Ectodermal cell (in vitro differentiated cells): ENCODE measurements around the gene AOC3.

Experiments used
- H3K27ac ChIP-seq: 2 replicates; pipeline ENCODE4 v1.7.0; 2013; ENCODE audit warnings: mild to moderate bottlenecking, low read depth, low read length; ENCODE audit not compliant: insufficient read depth, poor library complexity, severe bottlenecking
- H3K27me3 ChIP-seq: 2 replicates; pipeline ENCODE4 v1.7.0; 2013; ENCODE audit warnings: mild to moderate bottlenecking, low read length; ENCODE audit not compliant: insufficient read depth, control insufficient read depth, poor library complexity, severe bottlenecking
- H3K36me3 ChIP-seq: one replicate; pipeline ENCODE4 v1.7.0; 2013; ENCODE audit warnings: low read length; ENCODE audit not compliant: control insufficient read depth, insufficient read depth
- H3K4me1 ChIP-seq: one replicate; pipeline ENCODE4 v1.7.0; 2013; ENCODE audit warnings: low read length; ENCODE audit not compliant: control insufficient read depth, insufficient read depth
- H3K4me3 ChIP-seq: 2 replicates; pipeline ENCODE4 v1.7.0; 2013; ENCODE audit warnings: low read depth, low read length, control low read depth; ENCODE audit not compliant: insufficient read depth
- H3K9me3 ChIP-seq: 2 replicates; pipeline ENCODE4 v1.7.0; 2013; ENCODE audit warnings: mild to moderate bottlenecking, low read length, moderate library complexity; ENCODE audit not compliant: control insufficient read depth
- WGBS, 2 experiments: methylation state at CpG; one replicate each; pipeline ENCODE4 v1.1.7; 2013; ENCODE audit warnings: missing lambda C conversion rate in 2 of 2; 5-methylcytosine and 5-hydroxymethylcytosine counted together

AOC3 gene

GRCh38 chr17:42827472-42827871, 23.5 kb upstream of the AOC3 start:
- no peaks in the 10 kb centered on the region for H3K9me3 ChIP-seq
- 100% methylated on average over 1 of the region's 1 CpG; no CpG with 5 or more reads in 1 of the 2 experiments for WGBS, 2 experiments
- peaks cover 13% of the 10 kb centered on the region for H3K27me3 ChIP-seq
- peaks cover 9% of the 10 kb centered on the region for H3K4me1 ChIP-seq
- no peak overlapping the region for H3K27ac ChIP-seq
- no peak overlapping the region for H3K4me3 ChIP-seq
- no peaks in the 10 kb centered on the region for H3K36me3 ChIP-seq

DNA sequence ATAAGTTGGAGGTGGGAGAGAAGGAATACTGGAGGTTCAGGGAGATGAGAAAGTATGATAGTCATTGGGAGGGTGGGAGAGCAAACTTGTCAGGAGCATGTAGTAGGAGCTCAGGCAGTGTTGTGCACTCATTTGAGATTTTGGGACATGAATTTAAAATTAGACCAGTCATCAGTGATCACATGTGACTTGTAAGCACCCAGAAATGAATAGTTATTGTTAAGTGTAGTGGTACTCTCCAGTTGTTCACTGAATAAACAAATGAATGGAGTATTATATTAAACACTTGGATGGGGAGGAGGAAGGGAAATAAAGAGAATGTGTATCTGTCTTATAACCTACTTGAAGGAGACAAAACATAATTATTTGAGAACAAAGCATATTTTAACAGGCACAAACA, 20.0 kb upstream of the AOC3 start:
- peaks cover 13% of the 10 kb centered on the region for H3K27me3 ChIP-seq
- peaks cover 5% of the 10 kb centered on the region for H3K36me3 ChIP-seq
- no peaks in the 10 kb centered on the region for H3K9me3 ChIP-seq
- no peak overlapping the region for H3K4me3 ChIP-seq
- peaks cover 4% of the 10 kb centered on the region for H3K4me1 ChIP-seq
- H3K27ac ChIP-seq, result no peak overlapping the region

GRCh38 chr17:42832213-42832933, 18.6 kb upstream of the AOC3 start:
- Histone ChIP-seq H3K27ac (peak overlapping the region; percentile 86), H3K4me1 (peaks cover 4% of the 10 kb centered on the region), H3K36me3 (peaks cover 5% of the 10 kb centered on the region), H3K9me3 (no peaks in the 10 kb centered on the region), H3K4me3 (peak overlapping the region; percentile 100), H3K27me3 (peaks cover 8% of the 10 kb centered on the region)
- WGBS, 2 experiments, result 63 to 67% methylated on average over 9 of the region's 9 CpGs

DNA sequence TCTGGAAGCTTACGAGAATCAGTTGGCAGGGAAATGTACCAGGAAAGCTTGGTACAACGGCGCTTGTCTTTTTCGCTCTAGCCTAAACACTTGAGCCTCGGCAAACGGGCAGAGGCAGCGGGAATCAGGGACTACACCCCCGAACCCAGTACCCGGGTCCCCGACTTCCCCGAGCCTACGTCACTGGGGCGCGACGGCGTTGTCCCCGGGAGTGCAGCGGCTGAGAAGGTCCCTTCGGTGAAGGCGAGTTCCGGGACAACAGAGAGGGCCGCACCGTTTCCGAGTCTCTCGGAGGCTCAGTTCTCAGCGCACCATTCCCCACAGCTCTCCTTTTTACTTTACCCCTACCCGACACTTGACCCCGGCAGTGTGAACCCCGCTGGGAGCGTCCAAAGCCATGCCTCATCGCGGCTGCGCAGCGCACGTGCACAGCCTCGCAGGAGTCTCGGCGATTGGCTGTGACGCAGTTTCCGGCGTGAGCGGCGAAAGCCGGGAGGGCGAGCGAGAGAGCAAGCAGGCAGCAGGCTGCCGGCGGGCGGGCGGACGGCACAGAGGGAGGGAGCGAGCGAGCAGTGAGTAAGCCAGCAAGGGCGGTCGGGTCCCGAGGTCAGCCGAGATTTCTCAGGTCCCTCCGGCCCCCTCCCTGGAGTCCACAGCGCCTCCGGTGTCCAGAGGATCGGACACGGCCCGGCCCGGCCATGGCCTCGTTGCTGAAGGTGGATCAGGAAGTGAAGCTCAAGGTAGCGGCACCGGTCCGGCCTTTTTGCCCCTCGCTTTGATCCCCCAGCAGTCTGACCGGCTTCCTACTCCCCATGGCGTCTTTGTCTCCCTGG, 17.8 kb upstream of the AOC3 start, which contains the start of gene PSME3:
TSS of gene PSME3 (plus strand) at position 464 of the 833 bp plus-strand sequence. CDS start at position 699, 235 bp downstream.
- 0% methylated on average over 71 of the region's 71 CpGs for WGBS, 2 experiments
- Histone ChIP-seq H3K4me3 (peak within 1 kb of the TSS; percentile 100), H3K9me3 (no peaks in the 10 kb centered on the region), H3K27ac (peak within 1 kb of the TSS; percentile 86), H3K27me3 (peaks cover 4% of the 10 kb centered on the region), H3K4me1 (peaks cover 4% of the 10 kb centered on the region), H3K36me3 (peaks cover 11% of the 10 kb centered on the region)

DNA sequence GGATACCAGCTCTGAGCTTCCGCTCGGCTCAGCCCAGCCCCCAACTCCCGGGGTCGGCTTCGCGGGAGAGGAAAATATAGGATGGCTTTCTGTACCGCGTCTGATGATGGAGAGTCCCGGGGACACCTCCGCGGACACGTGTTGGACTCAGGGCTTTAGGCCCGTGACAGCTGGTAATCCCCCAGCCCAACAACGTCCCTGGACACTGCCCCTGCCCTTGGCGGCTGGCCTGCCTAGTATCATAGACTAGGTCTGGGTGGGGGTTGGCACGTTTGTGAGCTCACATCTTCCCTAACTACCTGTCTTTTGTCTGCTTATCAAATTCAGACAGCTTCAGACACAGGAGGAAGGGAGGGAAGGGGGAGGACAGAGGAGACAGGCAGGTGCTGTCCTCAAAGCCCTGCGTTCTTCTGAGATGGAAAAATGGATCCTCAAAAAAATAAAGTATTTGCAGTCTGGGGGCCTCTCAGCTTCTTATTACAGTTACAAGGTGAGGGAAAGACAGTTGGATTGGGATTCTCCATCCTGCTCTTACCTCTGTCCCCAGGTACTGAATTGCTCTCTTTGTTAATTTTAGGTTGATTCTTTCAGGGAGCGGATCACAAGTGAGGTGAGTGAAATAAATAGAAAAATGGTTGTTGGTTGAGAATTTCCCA, 17.1 kb upstream of the AOC3 start:
- H3K27ac ChIP-seq, result peak overlapping the region; percentile 86
- H3K27me3 ChIP-seq, result no peaks in the 10 kb centered on the region
- H3K4me1 ChIP-seq, result peaks cover 4% of the 10 kb centered on the region
- peak overlapping the region; percentile 100 for H3K4me3 ChIP-seq
- H3K9me3 ChIP-seq, result no peaks in the 10 kb centered on the region
- H3K36me3 ChIP-seq, result peaks cover 19% of the 10 kb centered on the region
- WGBS, 2 experiments, result 7 to 8% methylated on average over 18 of the region's 18 CpGs

DNA sequence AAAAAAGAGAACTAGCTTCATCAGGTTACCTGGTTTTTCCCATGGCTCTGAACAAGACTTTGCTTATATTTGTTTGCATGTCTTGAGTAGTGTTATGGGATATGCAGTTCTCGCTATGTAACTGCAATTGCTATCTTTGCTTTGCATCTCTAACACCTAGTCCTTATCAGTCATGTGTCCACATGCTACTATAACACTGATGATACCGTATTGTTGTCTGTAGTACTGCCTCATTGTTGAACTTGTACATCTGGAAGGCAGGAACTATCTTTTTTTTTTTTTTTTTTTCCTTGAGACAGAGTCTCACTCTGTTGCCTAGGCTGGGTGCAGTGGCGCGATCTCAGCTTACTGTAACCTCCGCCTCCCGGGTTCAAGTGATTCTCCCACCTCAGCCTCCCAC, 15.3 kb upstream of the AOC3 start:
- Histone ChIP-seq H3K27me3 (no peaks in the 10 kb centered on the region), H3K4me3 (no peak overlapping the region), H3K27ac (no peak overlapping the region), H3K4me1 (peaks cover 4% of the 10 kb centered on the region), H3K9me3 (no peaks in the 10 kb centered on the region), H3K36me3 (peaks cover 26% of the 10 kb centered on the region)
- 95 to 99% methylated on average over 6 of the region's 6 CpGs for WGBS, 2 experiments

- H3K36me3 ChIP-seq, result peaks cover 44% of the 10 kb centered on the region
- no peaks in the 10 kb centered on the region for H3K4me1 ChIP-seq
- H3K9me3 ChIP-seq, result no peaks in the 10 kb centered on the region
- H3K4me3 ChIP-seq, result no peak overlapping the region
- WGBS, 2 experiments, result 92 to 95% methylated on average over 11 of the region's 11 CpGs
- no peaks in the 10 kb centered on the region for H3K27me3 ChIP-seq
- no peak overlapping the region for H3K27ac ChIP-seq
Observed at GRCh38 chr17:42841975-42842685, 8.9 kb upstream of the AOC3 start.

DNA sequence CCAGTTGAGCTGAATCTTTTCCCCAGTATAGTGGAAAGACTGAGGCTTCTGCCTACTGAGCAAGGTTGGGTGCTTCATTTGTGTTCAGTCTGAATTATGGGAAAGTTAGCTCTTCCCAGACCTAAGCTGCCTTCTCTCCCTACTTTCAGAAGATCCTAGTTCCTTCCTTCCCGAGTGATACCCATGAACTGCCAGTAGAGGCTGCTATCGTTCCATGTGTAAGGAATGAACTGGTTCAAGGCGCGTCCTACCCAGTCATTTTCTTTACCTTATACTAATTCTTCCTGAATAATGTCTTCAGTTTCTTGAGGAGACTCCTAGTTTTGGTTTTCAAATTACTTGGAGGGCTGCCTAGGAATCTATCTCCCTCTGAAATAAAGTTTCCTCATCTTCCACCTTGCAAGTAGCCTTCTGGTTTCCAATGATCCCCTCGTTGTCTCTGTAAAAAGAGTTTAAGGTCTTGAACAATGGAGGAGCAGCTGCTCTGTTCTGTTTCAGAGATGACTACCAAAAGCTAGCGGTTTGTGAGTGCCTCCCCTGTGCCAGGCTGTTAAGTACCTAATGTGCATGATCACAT, 7.6 kb upstream of the AOC3 start:
- Histone ChIP-seq H3K27me3 (no peaks in the 10 kb centered on the region), H3K36me3 (peaks cover 34% of the 10 kb centered on the region), H3K9me3 (no peaks in the 10 kb centered on the region), H3K4me1 (no peaks in the 10 kb centered on the region), H3K4me3 (no peak overlapping the region), H3K27ac (no peak overlapping the region)
- 62 to 63% methylated on average over 6 of the region's 6 CpGs for whole genome bisulfite sequencing, 2 experiments

- 94 to 95% methylated on average over 4 of the region's 4 CpGs for WGBS, 2 experiments
- no peaks in the 10 kb centered on the region for H3K4me1 ChIP-seq
- no peak within 1 kb of the TSS for H3K4me3 ChIP-seq
- no peaks in the 10 kb centered on the region for H3K9me3 ChIP-seq
- peaks cover 26% of the 10 kb centered on the region for H3K36me3 ChIP-seq
- no peaks in the 10 kb centered on the region for H3K27me3 ChIP-seq
- no peak within 1 kb of the TSS for H3K27ac ChIP-seq
Observed at GRCh38 chr17:42844271-42844670, 6.7 kb upstream of the AOC3 start, which contains the start of gene AOC2. Gene AOC2 (plus strand): TSS chr17:42844580. CDS start chr17:42844627, 47 bp downstream.
